Measurements from ENCODE around the gene FAM89A. TPM values are rescaled to one million over a fixed set of nuclear protein-coding genes. Genes with fewer than 3 reads are reported as not detected.

The FAM89A gene
- total and polyA plus RNA-seq, 9 of the 15 experiments (the other 6 are each of a cell fraction or from before 2014, with no cell fraction given), result 8.7 to 66.2 (median 43.3) TPM

- H3K79me2 ChIP-seq (ENCODE audit: control insufficient read depth, insufficient read depth, low read length), result no peaks in the 10 kb centered on the region
- H3K9me3 ChIP-seq (replicated peaks; ENCODE audit: control insufficient read depth, insufficient read depth, low read depth, low read length), result no peaks in the 10 kb centered on the region; the same call in 1 of the 2 replicates
- no peak overlapping the region for H3K4me2 ChIP-seq (ENCODE audit: insufficient read depth, low read length)
- peaks cover 0 to 20% of the 10 kb centered on the region in 2 experiments; a peak in 3 of 5 replicates for H3K4me1 ChIP-seq (replicated peaks in 1 of 2; ENCODE audit: control insufficient read depth in 2 of 2, insufficient read depth in 2 of 2, low read length in 2 of 2)
- BruUV-seq (replicated peaks), result no TSS peak
- in situ Hi-C loops (cut with MboI), result no loop called here
- H4K20me1 ChIP-seq (replicated peaks; ENCODE audit: control insufficient read depth, insufficient read depth, low read length), result no peaks in the 10 kb centered on the region
- DNase-seq (ENCODE audit: extremely low read depth in 1 of 4, low spot score in 3 of 4) (no peak), ATAC-seq (no peak), FAIRE-seq (no peak)
- WGBS (ENCODE audit: insufficient coverage, low coverage, missing lambda C conversion rate), result 58% methylated on average over 6 of the region's 6 CpGs
- H3K36me3 ChIP-seq (ENCODE audit: control insufficient read depth, insufficient read depth, low read length), result no peaks in the 10 kb centered on the region
- H2AFZ ChIP-seq (ENCODE audit: low read depth, low read length), result no peak overlapping the region
- no peaks in the 10 kb centered on the region for H3K27me3 ChIP-seq (ENCODE audit: control insufficient read depth in 2 of 2, insufficient read depth in 2 of 2, low read length in 2 of 2)
- no peak for TF ChIP-seq KLF1 (tag; IDR thresholded peaks at IDR 0.05)
- TF ChIP-seq SOX6 (IDR thresholded peaks at IDR 0.05), result no peak
- no peak overlapping the region for H3K4me3 ChIP-seq
- no peak overlapping the region for H3K9ac ChIP-seq (ENCODE audit: insufficient read depth in 1 of 2, low read depth in 2 of 2, low read length in 2 of 2)
- no peaks in the 10 kb centered on the region for H3K9me1 ChIP-seq (ENCODE audit: control insufficient read depth, insufficient read depth, low read length)
- intact Hi-C loops (cut with micrococcal nuclease), result no loop called here
- CTCF ChIA-PET (ENCODE audit: low intra/inter-chr PET ratio), result no interaction called here
- no peak overlapping the region for H3K27ac ChIP-seq (ENCODE audit: extremely low read depth, low read depth, low read length)
- POLR2A ChIA-PET, result interaction anchor here (1.2 to 2.1 kb wide), 2 partner anchors 12 to 37 kb away, joined by 3 to 7 read pairs; no protein-coding TSS in a partner anchor
Measured at GRCh38 chr1:231072041-231072440, 32.0 kb upstream of the FAM89A start.

GRCh38 chr1:231070758-231071444 lies 30.8 kb upstream of the FAM89A start:
- CTCF ChIA-PET (ENCODE audit: low intra/inter-chr PET ratio), result no interaction called here
- intact Hi-C loops (cut with micrococcal nuclease), result no loop called here
- no peak for ATAC-seq

More at GRCh38 chr1:231070758-231071444, 30.8 kb upstream of the FAM89A start:
- no peaks in the 10 kb centered on the region for H3K27me3 ChIP-seq (ENCODE audit: control insufficient read depth in 2 of 2, insufficient read depth in 2 of 2, low read length in 2 of 2)
- H3K9me1 ChIP-seq (ENCODE audit: control insufficient read depth, insufficient read depth, low read length), result peaks cover 3% of the 10 kb centered on the region
- in situ Hi-C loops (cut with MboI), result no loop called here
- H3K9me3 ChIP-seq (replicated peaks; ENCODE audit: control insufficient read depth, insufficient read depth, low read depth, low read length), result no peaks in the 10 kb centered on the region
- POLR2A ChIA-PET, result interaction anchor here (0.7 to 2.1 kb wide), 4 partner anchors 11 to 89 kb away, joined by 3 to 7 read pairs (median 4); no protein-coding TSS in a partner anchor
- H3K4me2 ChIP-seq (ENCODE audit: insufficient read depth, low read length), result no peak overlapping the region
- 39% methylated on average over 8 of the region's 8 CpGs for WGBS (ENCODE audit: insufficient coverage, low coverage, missing lambda C conversion rate)
- FAIRE-seq (no peak), DNase-seq (ENCODE audit: extremely low read depth in 1 of 4, low spot score in 3 of 4) (no peak)
- no peaks in the 10 kb centered on the region for H3K36me3 ChIP-seq (ENCODE audit: control insufficient read depth, insufficient read depth, low read length)
- no peaks in the 10 kb centered on the region for H3K79me2 ChIP-seq (ENCODE audit: control insufficient read depth, insufficient read depth, low read length)
- no peak overlapping the region for H3K27ac ChIP-seq (ENCODE audit: extremely low read depth, low read depth, low read length)
- no TSS peak for BruUV-seq (replicated peaks)
- 0 out of 4 replicates have a peak overlapping the region, but pooled peaks of 1 of the 2 experiments have one; percentile 4 for H3K9ac ChIP-seq (ENCODE audit: insufficient read depth in 1 of 2, low read depth in 2 of 2, low read length in 2 of 2)
- 0 out of 2 replicates have a peak overlapping the region, but pooled peaks have one; percentile 8 for H2AFZ ChIP-seq (ENCODE audit: low read depth, low read length)
- TF ChIP-seq FOXK2 (conservative IDR thresholded peaks at IDR 0.05 in 1 of 2, IDR thresholded peaks at IDR 0.05 in 1 of 2; ENCODE audit: low read depth in 2 of 2) (no peak), CBFB (CRISPR knock-in tag; IDR thresholded peaks at IDR 0.05) (0 out of 2 replicates have a peak, but pooled peaks have one; percentile 33)
- H3K4me3 ChIP-seq, result no peak overlapping the region
- H3K4me1 ChIP-seq (replicated peaks in 1 of 2; ENCODE audit: control insufficient read depth in 2 of 2, insufficient read depth in 2 of 2, low read length in 2 of 2), result peaks cover 0 to 31% of the 10 kb centered on the region in 2 experiments; a peak in 3 of 5 replicates
- no peaks in the 10 kb centered on the region for H4K20me1 ChIP-seq (replicated peaks; ENCODE audit: control insufficient read depth, insufficient read depth, low read length)

Measured in K562 (cell line).